HepG2 (cell line): ENCODE results near the gene RAPGEF2. TPM values are rescaled to one million over a fixed set of nuclear protein-coding genes. Genes with fewer than 3 reads are reported as not detected.

ENCODE experiments used
- ATAC-seq: fragments of 200-7000 bp; cut with Tn5 transposase; 3 replicates; pipeline ENCODE4 v1.9.1; 2020; ENCODE audit warnings: mild to moderate bottlenecking, moderate library complexity
- BruUV-seq: library from RNA; stranded (reverse); fragments of 400-500 nt; replicated peaks from 2 replicates; lab custom pipeline; 2021; lab: Mats Ljungman, UMichigan
- CTCF ChIA-PET: fragments of 300-600 bp; formaldehyde crosslinking; extraction: SDS; loops from one replicate; lab custom pipeline; 2021; ENCODE audit warnings: low total read pairs, inconsistent platforms, low intra/inter-chr PET ratio; lab: Yijun Ruan, JAX
- POLR2A ChIA-PET: fragments of 350-600 bp; sonication (Branson Sonifier 250); formaldehyde crosslinking; loops from one replicate; lab custom pipeline; 2020; ENCODE audit warnings: antibody characterized with exemption, inconsistent platforms; lab: Yijun Ruan, JAX
- DNase-seq: peaks from one replicate; pipeline ENCODE4 v3.0.0-alpha.2; 2015; ENCODE audit warnings: low spot score
- FAIRE-seq: peaks from 3 replicates; lab custom pipeline; 2011; peaks lifted over from hg19 to GRCh38; lab: Jason Lieb, UNC
- H2AFZ ChIP-seq: one replicate; pipeline ENCODE4 v1.6.1; 2011; ENCODE audit warnings: low read length, inconsistent platforms
- H3K27ac ChIP-seq: fragments of 300-600 bp; 3 replicates; pipeline ENCODE4 v1.8.0; 2011; ENCODE audit warnings: mixed run types, mild to moderate bottlenecking, mixed read lengths, low read length, inconsistent platforms; ENCODE audit not compliant: insufficient read depth; ENCODE audit errors: extremely low read length
- H3K27me3 ChIP-seq, 2 experiments: fragments of 200-600 bp in 1 of 2; 2 replicates in 1 of 2; 3 replicates in 1 of 2; pipeline versions ENCODE4 v1.6.0 to v1.8.0; 2011; ENCODE audit warnings: low read length in 2 of 2, mild to moderate bottlenecking in 2 of 2, moderate library complexity in 2 of 2, inconsistent platforms in 1 of 2; ENCODE audit not compliant: insufficient read depth in 2 of 2, control insufficient read depth in 1 of 2
- H3K36me3 ChIP-seq, 2 experiments: fragments of 200-600 bp in 1 of 2; replicated peaks in 1 of 2; 2 replicates in 1 of 2; 3 replicates in 1 of 2; pipeline versions ENCODE4 v1.5.1 to v1.8.0; 2011; ENCODE audit warnings: low read length in 2 of 2, inconsistent platforms in 1 of 2; ENCODE audit not compliant: insufficient read depth in 2 of 2, control insufficient read depth in 1 of 2
- H3K4me1 ChIP-seq: 2 replicates; pipeline ENCODE4 v1.5.1; 2012; ENCODE audit warnings: low read length, inconsistent platforms; ENCODE audit not compliant: insufficient read depth
- H3K4me2 ChIP-seq: 2 replicates; pipeline ENCODE4 v1.6.0; 2011; ENCODE audit warnings: low read depth, low read length, inconsistent platforms
- H3K4me3 ChIP-seq, 3 experiments: fragments of 200-600 bp in 1 of 3; sonication (generic), shearing (Covaris generic) in 1 of 3; replicated peaks in 1 of 3; 2 replicates each; pipeline ENCODE4 v1.5.1; 2011 to 2016; ENCODE audit warnings: low read length in 3 of 3, inconsistent platforms in 2 of 3, low read depth in 2 of 3, mild to moderate bottlenecking in 2 of 3, control low read depth in 1 of 3, mixed read lengths in 1 of 3; ENCODE audit not compliant: insufficient read depth in 1 of 3
- H3K79me2 ChIP-seq: one replicate; pipeline ENCODE4 v1.6.1; 2011; ENCODE audit warnings: low read length, inconsistent platforms; ENCODE audit not compliant: insufficient read depth
- H3K9ac ChIP-seq: 2 replicates; pipeline ENCODE4 v1.6.0; 2011; ENCODE audit warnings: mild to moderate bottlenecking, low read depth, low read length, inconsistent platforms; ENCODE audit not compliant: insufficient read depth
- H3K9me3 ChIP-seq: 2 replicates; pipeline ENCODE4 v1.5.1; 2012; ENCODE audit warnings: mild to moderate bottlenecking, low read length
- H4K20me1 ChIP-seq: 2 replicates; pipeline ENCODE4 v1.6.0; 2011; ENCODE audit warnings: inconsistent platforms, mild to moderate bottlenecking, low read length, moderate library complexity; ENCODE audit not compliant: insufficient read depth
- CAMTA2 ChIP-seq: sonication (generic); formaldehyde crosslinking; IDR thresholded peaks from 2 replicates; pipeline ENCODE4 v1.4.0; 2020; ENCODE audit warnings: mild to moderate bottlenecking, missing genetic modification reagents, borderline replicate concordance
- E2F5 ChIP-seq: sonication (generic); formaldehyde crosslinking; conservative IDR thresholded peaks from 2 replicates; pipeline ENCODE4 v1.4.0; 2020; ENCODE audit warnings: missing genetic modification reagents
- FOXM1 ChIP-seq: sonication (generic); formaldehyde crosslinking; IDR thresholded peaks from 2 replicates; pipeline ENCODE4 v1.5.0; 2020; ENCODE audit warnings: missing genetic modification reagents
- KLF11 ChIP-seq: IDR thresholded peaks from 2 replicates; pipeline ENCODE4 v1.6.1; 2016; ENCODE audit warnings: missing compliant biosample characterization
- MAX ChIP-seq: IDR thresholded peaks from 2 replicates; pipeline ENCODE4 v1.6.1; 2012; ENCODE audit warnings: inconsistent platforms
- MBNL3 ChIP-seq: fragments of 250-450 bp; sonication (Bioruptor Pico); conservative IDR thresholded peaks from 2 replicates; pipeline ENCODE4 v1.8.0; 2022; ENCODE audit warnings: mild to moderate bottlenecking, inconsistent platforms
- MXD1 ChIP-seq: sonication (generic); formaldehyde crosslinking; IDR thresholded peaks from 2 replicates; pipeline ENCODE4 v1.4.0; 2020; ENCODE audit warnings: mild to moderate bottlenecking, missing genetic modification reagents
- NFKB2 ChIP-seq: sonication (generic); formaldehyde crosslinking; IDR thresholded peaks from 2 replicates; pipeline ENCODE4 v1.4.0; 2020; ENCODE audit warnings: missing genetic modification reagents, borderline replicate concordance
- SMYD3 ChIP-seq: sonication (generic); formaldehyde crosslinking; IDR thresholded peaks from 2 replicates; pipeline ENCODE4 v1.8.1; 2023; ENCODE audit warnings: mild to moderate bottlenecking, missing genetic modification reagents
- SNAPC5 ChIP-seq: sonication (generic); formaldehyde crosslinking; IDR thresholded peaks from 2 replicates; pipeline ENCODE4 v1.8.1; 2023; ENCODE audit warnings: mild to moderate bottlenecking, missing genetic modification reagents, borderline replicate concordance
- TFDP1 ChIP-seq: IDR thresholded peaks from 2 replicates; pipeline ENCODE4 v1.6.1; 2016; ENCODE audit warnings: missing compliant biosample characterization, missing genetic modification reagents, borderline replicate concordance
- TOE1 ChIP-seq: sonication (generic); formaldehyde crosslinking; IDR thresholded peaks from 2 replicates; pipeline ENCODE4 v1.4.0; 2020; ENCODE audit warnings: mild to moderate bottlenecking, missing genetic modification reagents
- ZFX ChIP-seq: sonication (generic); formaldehyde crosslinking; IDR thresholded peaks from 2 replicates; pipeline ENCODE4 v1.4.0; 2020; ENCODE audit warnings: mild to moderate bottlenecking, low read depth, missing genetic modification reagents, moderate library complexity
- ZNF12 ChIP-seq: sonication (generic); formaldehyde crosslinking; IDR thresholded peaks from 2 replicates; pipeline ENCODE4 v1.5.0; 2020; ENCODE audit warnings: missing genetic modification reagents
- ZNF572 ChIP-seq: sonication (generic); formaldehyde crosslinking; IDR thresholded peaks from 2 replicates; pipeline ENCODE4 v1.5.1; 2020; ENCODE audit warnings: mild to moderate bottlenecking, missing genetic modification reagents
- WGBS: methylation state at CpG from one replicate; pipeline ENCODE4 v1.1.6; 2017; ENCODE audit warnings: low lambda C conversion rate; 5-methylcytosine and 5-hydroxymethylcytosine counted together
- in situ Hi-C: cut with HindIII; loops from 2 replicates; pipeline ENCODE4 v1.10.0; 2017; ENCODE audit warnings: low pct_unique_long_range_greater_than_20kb; ENCODE audit not compliant: extremely low pct_ligation_motif_present
- intact Hi-C: fragments of 100-400 bp; cut with micrococcal nuclease; formaldehyde crosslinking; loops from one replicate; pipeline ENCODE4 v1.10.0; 2022; ENCODE audit not compliant: unreplicated experiment
- polyA plus RNA-seq, 8 experiments: library from polyadenylated mRNA; depleted of rRNA in 3 of 8; stranded (reverse) in 7 of 8; unstranded in 1 of 8; fragments of >200 nt; fragmentation: Illumina TruSeq in 4 of 8; extraction: Trizol in 4 of 8; gene quantifications; 2 replicates each; pipeline versions ENCODE4 v1.2.1 to v1.2.3, GENCODE V29; 2011 to 2016; ENCODE audit warnings: low read depth in 4 of 8, missing spikeins in 1 of 8, mixed read lengths in 1 of 8; ENCODE audit not compliant: insufficient read depth in 1 of 8
- total RNA-seq, 5 experiments: library from RNA; depleted of rRNA; stranded (reverse); fragments of >200 nt; fragmentation: Illumina TruSeq; extraction: Trizol; gene quantifications; 2 replicates each; pipeline ENCODE4 v1.2.3, GENCODE V29; 2016; ENCODE audit warnings: low read depth in 1 of 5

The RAPGEF2 gene
- total and polyA plus RNA-seq, 2 of the 13 experiments (the other 11 are each of a cell fraction or from before 2014, with no cell fraction given), result 19.2 to 23.0 TPM

GRCh38 chr4:159190651-159191050, 87.8 kb downstream of the RAPGEF2 start:
- TF ChIP-seq MXD1 (CRISPR knock-in tag) (no peak), SMYD3 (CRISPR knock-in tag) (no peak), TFDP1 (CRISPR knock-in tag) (no peak), ZNF12 (CRISPR knock-in tag) (no peak), SNAPC5 (CRISPR knock-in tag) (no peak), KLF11 (CRISPR knock-in tag) (no peak), ZFX (CRISPR knock-in tag) (no peak), E2F5 (CRISPR knock-in tag) (no peak), ZNF572 (CRISPR knock-in tag) (no peak), MAX (no peak), FOXM1 (no peak), TOE1 (CRISPR knock-in tag) (no peak), NFKB2 (CRISPR knock-in tag) (no peak), CAMTA2 (CRISPR knock-in tag) (no peak), MBNL3 (CRISPR knock-in tag) (no peak)
- H4K20me1 ChIP-seq, result no peaks in the 10 kb centered on the region
- WGBS, result 96% methylated on average over 2 of the region's 2 CpGs
- H3K36me3 ChIP-seq, result peaks cover 1 to 9% of the 10 kb centered on the region in 2 experiments; a peak in 1 of 5 replicates
- no peaks in the 10 kb centered on the region for H3K27me3 ChIP-seq
- in situ Hi-C loops (no loop called here), intact Hi-C loops (no loop called here)
- ChIA-PET POLR2A (no interaction called here), CTCF (interaction anchor here (1.7 kb wide), 1 partner anchor 334 kb away, joined by 6 read pairs; no protein-coding TSS in a partner anchor)
- no peak overlapping the region for H3K4me2 ChIP-seq
- no peak overlapping the region for H3K4me3 ChIP-seq
- no peaks in the 10 kb centered on the region for H3K9me3 ChIP-seq
- no peaks in the 10 kb centered on the region for H3K4me1 ChIP-seq
- no peak for DNase-seq
- no peak overlapping the region for H2AFZ ChIP-seq
- FAIRE-seq, result no peak
- no peak overlapping the region for H3K9ac ChIP-seq
- ATAC-seq, result no peak
- no TSS peak for BruUV-seq
- no peaks in the 10 kb centered on the region for H3K79me2 ChIP-seq
- no peak overlapping the region for H3K27ac ChIP-seq
